H1 (cell line): ENCODE data around the gene NBEA. TPM values are rescaled to one million over a fixed set of nuclear protein-coding genes. Genes with fewer than 3 reads are reported as not detected.

Experiments
- CTCF ChIA-PET: fragments of 300-600 bp; sonication (Branson Sonifier 250); formaldehyde crosslinking; loops from one replicate; lab custom pipeline; 2021; ENCODE audit not compliant: partially characterized antibody; lab: Charles Lee
- POLR2A ChIA-PET: fragments of 300-600 bp; sonication (Branson Sonifier 250); formaldehyde crosslinking; loops from one replicate; lab custom pipeline; 2021; ENCODE audit warnings: inconsistent platforms; ENCODE audit not compliant: partially characterized antibody; lab: Charles Lee
- DNase-seq, 2 experiments: peaks; one replicate each; pipeline versions ENCODE4 v3.0.0 to v3.0.0-alpha.2; 2010 to 2022; ENCODE audit warnings: low spot score in 2 of 2, low read depth in 1 of 2, mixed read lengths in 1 of 2
- FAIRE-seq: peaks from 2 replicates; lab custom pipeline; 2011; peaks lifted over from hg19 to GRCh38; lab: Jason Lieb, UNC
- H2AFZ ChIP-seq: 2 replicates; pipeline ENCODE4 v1.8.1; 2012; ENCODE audit warnings: low read length, inconsistent platforms
- H2AK5ac ChIP-seq: 2 replicates; pipeline ENCODE4 v1.6.1; 2013; ENCODE audit warnings: low read depth, low read length
- H2BK120ac ChIP-seq: replicated peaks from 2 replicates; pipeline ENCODE3; 2013; ENCODE audit warnings: low read depth, low read length, inconsistent platforms
- H2BK12ac ChIP-seq: 2 replicates; pipeline ENCODE4 v1.6.1; 2013; ENCODE audit warnings: low read depth, low read length
- H2BK15ac ChIP-seq: 2 replicates; pipeline ENCODE4 v1.6.1; 2013; ENCODE audit warnings: low read length
- H2BK20ac ChIP-seq: 2 replicates; pipeline ENCODE4 v1.6.1; 2013; ENCODE audit warnings: low read length
- H2BK5ac ChIP-seq: 2 replicates; pipeline ENCODE4 v1.6.1; 2013; ENCODE audit warnings: low read depth, low read length
- H3K14ac ChIP-seq: 2 replicates; pipeline ENCODE4 v1.6.1; 2013; ENCODE audit warnings: inconsistent platforms; ENCODE audit not compliant: insufficient read length
- H3K18ac ChIP-seq: 2 replicates; pipeline ENCODE4 v1.6.1; 2013; ENCODE audit warnings: low read length; ENCODE audit errors: extremely low read depth
- H3K23ac ChIP-seq: 2 replicates; pipeline ENCODE4 v1.6.1; 2013; ENCODE audit warnings: inconsistent platforms; ENCODE audit not compliant: insufficient read length
- H3K23me2 ChIP-seq: 2 replicates; pipeline ENCODE4 v1.6.1; 2013; ENCODE audit warnings: low read depth, low read length
- H3K27ac ChIP-seq: 2 replicates; pipeline ENCODE4 v1.6.1; 2011; ENCODE audit warnings: low read depth, low read length, inconsistent platforms
- H3K27me3 ChIP-seq, 4 experiments: replicated peaks in 1 of 4; 1 replicate in 1 of 4; 2 replicates in 3 of 4; pipeline versions ENCODE4 v1.6.1 to v1.8.1; 2011 to 2013; ENCODE audit warnings: low read length in 3 of 4, mild to moderate bottlenecking in 3 of 4, inconsistent platforms in 2 of 4, mixed read lengths in 2 of 4, moderate library complexity in 1 of 4; ENCODE audit not compliant: control insufficient read depth in 3 of 4, insufficient read depth in 3 of 4; ENCODE audit errors: extremely low read depth in 1 of 4
- H3K36me3 ChIP-seq, 4 experiments: 2 replicates each; pipeline versions ENCODE4 v1.6.1 to v1.8.1; 2011 to 2013; ENCODE audit warnings: mild to moderate bottlenecking in 4 of 4, low read length in 3 of 4, moderate library complexity in 2 of 4, control low read depth in 1 of 4, inconsistent platforms in 1 of 4; ENCODE audit not compliant: insufficient read depth in 4 of 4, control insufficient read depth in 2 of 4
- H3K4ac ChIP-seq: replicated peaks from 2 replicates; pipeline ENCODE3; 2013; ENCODE audit warnings: low read length, low read depth, mixed read lengths, inconsistent platforms; ENCODE audit not compliant: insufficient read length
- H3K4me1 ChIP-seq, 4 experiments: replicated peaks in 1 of 4; 1 replicate in 1 of 4; 2 replicates in 3 of 4; pipeline versions ENCODE4 v1.6.1 to v1.8.1; 2011 to 2013; ENCODE audit warnings: low read length in 3 of 4, inconsistent platforms in 2 of 4, mixed read lengths in 1 of 4; ENCODE audit not compliant: insufficient read depth in 4 of 4, control insufficient read depth in 3 of 4
- H3K4me2 ChIP-seq, 2 experiments: 2 replicates each; pipeline versions ENCODE4 v1.6.1 to v1.8.1; 2011 to 2013; ENCODE audit warnings: low read depth in 2 of 2, low read length in 2 of 2, control low read depth in 1 of 2, inconsistent platforms in 1 of 2, mild to moderate bottlenecking in 1 of 2; ENCODE audit not compliant: insufficient read depth in 1 of 2
- H3K4me3 ChIP-seq, 4 experiments: fragments of 200-600, 300-600 bp in 1 of 4; sonication (generic), shearing (Covaris generic), sonication (Bioruptor Twin) in 1 of 4; 2 replicates each; pipeline versions ENCODE4 v1.5.1 to v1.8.1; 2011 to 2016; ENCODE audit warnings: low read length in 4 of 4, low read depth in 3 of 4, control low read depth in 2 of 4, inconsistent platforms in 2 of 4, mild to moderate bottlenecking in 2 of 4, mixed read lengths in 1 of 4, moderate library complexity in 1 of 4; ENCODE audit not compliant: insufficient read depth in 2 of 4; ENCODE audit errors: extremely low read depth in 1 of 4
- H3K56ac ChIP-seq: replicated peaks from 2 replicates; pipeline ENCODE3; 2013; ENCODE audit warnings: low read depth, mild to moderate bottlenecking, mixed read lengths, low read length, inconsistent platforms; ENCODE audit not compliant: insufficient read length
- H3K79me1 ChIP-seq: 2 replicates; pipeline ENCODE4 v1.6.1; 2013; ENCODE audit warnings: low read depth, low read length, control low read depth
- H3K79me2 ChIP-seq, 2 experiments: 2 replicates each; pipeline versions ENCODE4 v1.6.1 to v1.8.1; 2012 to 2013; ENCODE audit warnings: low read length in 2 of 2, mild to moderate bottlenecking in 2 of 2, inconsistent platforms in 1 of 2; ENCODE audit not compliant: insufficient read depth in 2 of 2, control insufficient read depth in 1 of 2
- H3K9ac ChIP-seq, 4 experiments: replicated peaks in 1 of 4; 1 replicate in 1 of 4; 2 replicates in 3 of 4; pipeline versions ENCODE4 v1.6.1 to v1.8.1; 2011 to 2013; ENCODE audit warnings: low read depth in 3 of 4, low read length in 3 of 4, control low read depth in 2 of 4, mild to moderate bottlenecking in 2 of 4, moderate library complexity in 2 of 4, inconsistent platforms in 1 of 4; ENCODE audit errors: extremely low read depth in 1 of 4
- H3K9me3 ChIP-seq, 2 experiments: 2 replicates each; pipeline versions ENCODE4 v1.6.1 to v1.8.1; 2012 to 2013; ENCODE audit warnings: mild to moderate bottlenecking in 2 of 2, moderate library complexity in 2 of 2, control low read depth in 1 of 2, inconsistent platforms in 1 of 2, low read depth in 1 of 2, low read length in 1 of 2, mixed read lengths in 1 of 2; ENCODE audit not compliant: insufficient read depth in 2 of 2
- H4K20me1 ChIP-seq, 2 experiments: replicated peaks in 1 of 2; 2 replicates each; pipeline versions ENCODE3 to v1.8.1; 2011 to 2013; ENCODE audit warnings: inconsistent platforms in 2 of 2, low read length in 2 of 2, mild to moderate bottlenecking in 1 of 2; ENCODE audit not compliant: insufficient read depth in 2 of 2, control insufficient read depth in 1 of 2
- H4K5ac ChIP-seq: 2 replicates; pipeline ENCODE4 v1.6.1; 2013; ENCODE audit warnings: low read length, low read depth, mixed read lengths, inconsistent platforms; ENCODE audit not compliant: insufficient read length
- H4K8ac ChIP-seq: 2 replicates; pipeline ENCODE4 v1.8.0; 2013; ENCODE audit warnings: mild to moderate bottlenecking, moderate library complexity, low read length, inconsistent platforms; ENCODE audit not compliant: insufficient read depth; ENCODE audit errors: extremely low read depth
- H4K91ac ChIP-seq: replicated peaks from 2 replicates; pipeline ENCODE3; 2013; ENCODE audit warnings: low read length, mixed read lengths, inconsistent platforms; ENCODE audit not compliant: insufficient read length
- EZH2 ChIP-seq: fragments of 200-600 bp; sonication (generic); IDR thresholded peaks from 2 replicates; pipeline ENCODE4 v1.7.1; 2012; ENCODE audit warnings: low read depth, mild to moderate bottlenecking, moderate library complexity, low read length, inconsistent platforms; ENCODE audit not compliant: severe bottlenecking
- GABPA ChIP-seq: IDR thresholded peaks from 2 replicates; pipeline ENCODE4 v1.6.1; 2011; ENCODE audit warnings: mild to moderate bottlenecking, low read length, moderate library complexity, borderline replicate concordance; ENCODE audit not compliant: insufficient read depth
- WGBS, 2 experiments: shearing (Covaris generic) in 1 of 2; methylation state at CpG; one replicate each; pipeline versions ENCODE4 v1.1.6 to v1.1.7; 2013 to 2015; ENCODE audit warnings: low lambda C conversion rate in 2 of 2, mixed read lengths in 2 of 2, inconsistent platforms in 1 of 2, low coverage in 1 of 2, missing lambda C conversion rate in 1 of 2; ENCODE audit not compliant: insufficient replicate concordance in 2 of 2, insufficient coverage in 1 of 2, insufficient read length in 1 of 2; ENCODE audit errors: extremely low coverage in 1 of 2, missing lambda C conversion rate in 1 of 2; 5-methylcytosine and 5-hydroxymethylcytosine counted together
- polyA plus RNA-seq, 7 experiments: library from polyadenylated mRNA; depleted of rRNA in 3 of 7; stranded (reverse) in 5 of 7; unstranded in 2 of 7; fragments of >200 nt in 5 of 7; fragments of 200-250 nt in 2 of 7; gene quantifications; 1 replicate in 5 of 7; 2 replicates in 1 of 7; 4 replicates in 1 of 7; pipeline versions ENCODE4 v1.2.1 to v1.2.3, GENCODE V29; 2011 to 2013; ENCODE audit warnings: missing spikeins in 2 of 7, mixed read lengths in 2 of 7
- total RNA-seq: library from RNA; stranded (reverse); fragmentation: NEBNext Ultra II Directional; extraction: Animal tissue kit (Norgen Biotek cat#: 25700); gene quantifications from 2 replicates; pipeline ENCODE4 v1.2.1, GENCODE V29; 2021

NBEA gene
- total and polyA plus RNA-seq, 2 of the 8 experiments (the other 6 are each of a cell fraction or from before 2014, with no cell fraction given): 14.2 to 21.5 TPM

DNA sequence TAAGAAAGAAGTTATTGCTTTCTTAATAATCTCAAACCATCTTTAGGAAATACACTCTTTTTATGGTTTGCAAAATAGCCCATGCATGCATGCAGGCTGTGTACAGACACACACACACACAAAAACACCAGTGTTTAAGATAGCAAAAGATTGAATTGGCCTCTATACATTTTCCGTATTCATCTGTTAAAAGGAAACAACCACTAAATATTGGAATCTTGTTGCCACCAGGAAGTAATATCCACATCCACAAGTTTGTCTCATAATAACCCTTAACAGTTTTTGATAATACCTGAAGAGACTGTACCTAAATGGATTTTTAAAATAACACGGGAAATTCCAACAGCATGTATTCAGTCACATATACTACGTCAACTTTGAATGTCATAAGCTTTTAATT is 541.7 kb downstream of the NBEA start:
- H3K18ac ChIP-seq: no peak overlapping the region
- DNase-seq (no peak), FAIRE-seq (no peak)
- H2AFZ ChIP-seq: no peak overlapping the region
- no peaks in the 10 kb centered on the region for H3K36me3 ChIP-seq
- H4K5ac ChIP-seq: no peak overlapping the region
- no peak overlapping the region for H3K23ac ChIP-seq
- no peak overlapping the region for H2BK12ac ChIP-seq
- no peak overlapping the region for H2BK20ac ChIP-seq
- no peak overlapping the region for H3K56ac ChIP-seq
- WGBS, 2 experiments: 88% methylated on average over 3 of the region's 3 CpGs; no CpG with 5 or more reads in 1 of the 2 experiments
- peaks cover 1% of the 10 kb centered on the region; the same call in 1 of the 2 replicates for H3K23me2 ChIP-seq
- H3K14ac ChIP-seq: no peak overlapping the region
- H3K4me3 ChIP-seq: no peak overlapping the region
- H3K9ac ChIP-seq: no peak overlapping the region
- no peak overlapping the region for H3K4ac ChIP-seq
- peaks cover 0 to 2% (median under 1%) of the 10 kb centered on the region in 4 experiments; a peak in 5 of 7 replicates for H3K4me1 ChIP-seq
- H3K27me3 ChIP-seq: peaks cover 0 to 5% (median under 1%) of the 10 kb centered on the region in 4 experiments; a peak in 4 of 7 replicates
- no peak overlapping the region for H2AK5ac ChIP-seq
- no peak overlapping the region for H2BK15ac ChIP-seq
- POLR2A ChIA-PET: no interaction called here
- CTCF ChIA-PET: no interaction called here
- H3K9me3 ChIP-seq: no peaks in the 10 kb centered on the region
- peaks cover 0 to 5% of the 10 kb centered on the region in 2 experiments for H4K20me1 ChIP-seq
- H4K8ac ChIP-seq: no peak overlapping the region
- no peak overlapping the region for H2BK120ac ChIP-seq
- no peaks in the 10 kb centered on the region for H3K79me1 ChIP-seq
- H3K4me2 ChIP-seq: no peak overlapping the region
- no peaks in the 10 kb centered on the region for H3K79me2 ChIP-seq
- no peak overlapping the region for H2BK5ac ChIP-seq
- no peak overlapping the region for H3K27ac ChIP-seq
- no peak overlapping the region for H4K91ac ChIP-seq
- TF ChIP-seq GABPA (no peak), EZH2 (no peak)
